Central memory CD8-positive, alpha-beta T cell (primary cell): Measurements from ENCODE around the gene NT5E.

Source experiments
- ATAC-seq: fragments of 150-1000 bp; cut with Tn5 transposase; replicated peaks from 2 replicates; pipeline ENCODE4 v1.10.0; 2022; ENCODE audit warnings: mild to moderate bottlenecking, moderate FRiP score, moderate number of reproducible peaks; ENCODE audit not compliant: poor library complexity, severe bottlenecking; ENCODE audit errors: extremely low read depth
- DNase-seq, 2 donors: peaks; one replicate each; pipeline ENCODE4 v3.0.0; 2021; ENCODE audit warnings: low spot score in 2 of 2
- H3K27ac Mint-ChIP-seq: one replicate; pipeline ENCODE4 v1.8.0; 2022; ENCODE audit warnings: low read depth, mild to moderate bottlenecking, moderate library complexity, mixed read lengths
- H3K27me3 Mint-ChIP-seq: one replicate; pipeline ENCODE4 v1.8.0; 2022; ENCODE audit warnings: mixed read lengths
- H3K36me3 Mint-ChIP-seq: one replicate; pipeline ENCODE4 v1.8.0; 2022; ENCODE audit warnings: mild to moderate bottlenecking, moderate library complexity, mixed read lengths; ENCODE audit not compliant: insufficient read depth
- H3K4me1 Mint-ChIP-seq: one replicate; pipeline ENCODE4 v1.8.0; 2022; ENCODE audit warnings: mixed read lengths
- H3K4me3 Mint-ChIP-seq: one replicate; pipeline ENCODE4 v1.8.0; 2022; ENCODE audit warnings: mild to moderate bottlenecking, moderate library complexity, mixed read lengths
- H3K9me3 Mint-ChIP-seq: one replicate; pipeline ENCODE4 v1.8.0; 2022; ENCODE audit warnings: mixed read lengths

The NT5E gene

GRCh38 chr6:85428486-85428885 lies 21.4 kb upstream of the NT5E start:
- no peaks in the 10 kb centered on the region for H3K27me3 Mint-ChIP-seq
- H3K36me3 Mint-ChIP-seq: no peaks in the 10 kb centered on the region
- ATAC-seq: no peak
- no peak overlapping the region for H3K27ac Mint-ChIP-seq
- DNase-seq: no peak
- H3K4me3 Mint-ChIP-seq: no peak overlapping the region
- H3K9me3 Mint-ChIP-seq: no peaks in the 10 kb centered on the region
- H3K4me1 Mint-ChIP-seq: no peaks in the 10 kb centered on the region

GRCh38 chr6:85429346-85429745 lies 20.5 kb upstream of the NT5E start:
- Mint-ChIP-seq H3K4me3 (no peak overlapping the region), H3K27ac (no peak overlapping the region), H3K4me1 (no peaks in the 10 kb centered on the region), H3K9me3 (no peaks in the 10 kb centered on the region), H3K27me3 (no peaks in the 10 kb centered on the region), H3K36me3 (no peaks in the 10 kb centered on the region)
- no peak for ATAC-seq
- no peak for DNase-seq

GRCh38 chr6:85431271-85431670 lies 18.6 kb upstream of the NT5E start:
- H3K27me3 Mint-ChIP-seq: no peaks in the 10 kb centered on the region
- DNase-seq (no peak), ATAC-seq (no peak)
- H3K27ac Mint-ChIP-seq: no peak overlapping the region
- no peak overlapping the region for H3K4me3 Mint-ChIP-seq
- no peaks in the 10 kb centered on the region for H3K4me1 Mint-ChIP-seq
- H3K36me3 Mint-ChIP-seq: no peaks in the 10 kb centered on the region
- no peaks in the 10 kb centered on the region for H3K9me3 Mint-ChIP-seq

GRCh38 chr6:85432554-85432953 lies 17.3 kb upstream of the NT5E start:
- H3K9me3 Mint-ChIP-seq: no peaks in the 10 kb centered on the region

GRCh38 chr6:85435851-85436250 lies 14.0 kb upstream of the NT5E start:
- Mint-ChIP-seq H3K27ac (no peak overlapping the region), H3K36me3 (no peaks in the 10 kb centered on the region), H3K27me3 (no peaks in the 10 kb centered on the region), H3K4me3 (no peak overlapping the region), H3K4me1 (no peaks in the 10 kb centered on the region), H3K9me3 (no peaks in the 10 kb centered on the region)
- DNase-seq (no peak), ATAC-seq (no peak)

More at GRCh38 chr6:85432554-85432953, 17.3 kb upstream of the NT5E start:
- Mint-ChIP-seq H3K27ac (no peak overlapping the region), H3K27me3 (no peaks in the 10 kb centered on the region), H3K36me3 (no peaks in the 10 kb centered on the region), H3K4me3 (no peak overlapping the region), H3K4me1 (no peaks in the 10 kb centered on the region)
- ATAC-seq (no peak), DNase-seq (no peak)

- Mint-ChIP-seq H3K4me3 (no peak overlapping the region), H3K4me1 (no peaks in the 10 kb centered on the region)
- DNase-seq: no peak
These were observed 13.5 kb upstream of the NT5E start for GRCh38 chr6:85436411-85436810.

GRCh38 chr6:85436939-85437495 lies 12.9 kb upstream of the NT5E start:
- no peaks in the 10 kb centered on the region for H3K4me1 Mint-ChIP-seq
- H3K4me3 Mint-ChIP-seq: no peak overlapping the region
- H3K36me3 Mint-ChIP-seq: no peaks in the 10 kb centered on the region
- H3K9me3 Mint-ChIP-seq: no peaks in the 10 kb centered on the region
- H3K27me3 Mint-ChIP-seq: no peaks in the 10 kb centered on the region
- no peak overlapping the region for H3K27ac Mint-ChIP-seq
- ATAC-seq (no peak), DNase-seq (no peak)

More at GRCh38 chr6:85436411-85436810, 13.5 kb upstream of the NT5E start:
- Mint-ChIP-seq H3K36me3 (no peaks in the 10 kb centered on the region), H3K27me3 (no peaks in the 10 kb centered on the region), H3K9me3 (no peaks in the 10 kb centered on the region), H3K27ac (no peak overlapping the region)
- no peak for ATAC-seq

- ATAC-seq (no peak), DNase-seq (no peak)
- H3K36me3 Mint-ChIP-seq: peaks cover 2% of the 10 kb centered on the region
- no peak overlapping the region for H3K4me3 Mint-ChIP-seq
- no peaks in the 10 kb centered on the region for H3K4me1 Mint-ChIP-seq
- H3K9me3 Mint-ChIP-seq: no peaks in the 10 kb centered on the region
- H3K27me3 Mint-ChIP-seq: peaks cover 13% of the 10 kb centered on the region
- H3K27ac Mint-ChIP-seq: no peak overlapping the region
These were observed 6.3 kb upstream of the NT5E start for GRCh38 chr6:85443349-85444117.

GRCh38 chr6:85449388-85449817 lies 480 bp upstream of the NT5E start:
- ATAC-seq (peak; percentile 59), DNase-seq (no peak)
- peaks cover 61% of the 10 kb centered on the region for H3K27me3 Mint-ChIP-seq
- H3K4me3 Mint-ChIP-seq: peak overlapping the region; percentile 88
- H3K36me3 Mint-ChIP-seq: peaks cover 10% of the 10 kb centered on the region
- peaks cover 48% of the 10 kb centered on the region for H3K4me1 Mint-ChIP-seq
- peak overlapping the region; percentile 49 for H3K27ac Mint-ChIP-seq
- no peaks in the 10 kb centered on the region for H3K9me3 Mint-ChIP-seq

GRCh38 chr6:85451565-85452306 lies 1.9 kb downstream of the NT5E start:
- Mint-ChIP-seq H3K4me1 (peaks cover 56% of the 10 kb centered on the region), H3K27ac (no peak overlapping the region), H3K9me3 (no peaks in the 10 kb centered on the region), H3K36me3 (peaks cover 12% of the 10 kb centered on the region), H3K27me3 (peaks cover 63% of the 10 kb centered on the region), H3K4me3 (peak overlapping the region; percentile 88)
- DNase-seq (no peak), ATAC-seq (no peak)

- H3K9me3 Mint-ChIP-seq: no peaks in the 10 kb centered on the region
- peak overlapping the region; percentile 88 for H3K4me3 Mint-ChIP-seq
- ATAC-seq (no peak), DNase-seq (no peak)
- H3K4me1 Mint-ChIP-seq: peaks cover 61% of the 10 kb centered on the region
- H3K36me3 Mint-ChIP-seq: peaks cover 12% of the 10 kb centered on the region
- H3K27ac Mint-ChIP-seq: no peak overlapping the region
- peaks cover 61% of the 10 kb centered on the region for H3K27me3 Mint-ChIP-seq
These were observed 2.6 kb downstream of the NT5E start for GRCh38 chr6:85452441-85452881.

- Mint-ChIP-seq H3K4me1 (peaks cover 67% of the 10 kb centered on the region), H3K9me3 (no peaks in the 10 kb centered on the region), H3K36me3 (peaks cover 12% of the 10 kb centered on the region), H3K4me3 (peak overlapping the region; percentile 88), H3K27me3 (peaks cover 55% of the 10 kb centered on the region), H3K27ac (no peak overlapping the region)
- DNase-seq (no peak), ATAC-seq (no peak)
These were observed 3.2 kb downstream of the NT5E start for GRCh38 chr6:85453052-85453451.
